Neural cell (in vitro differentiated cells): ENCODE data around the gene TOGARAM1.

Experiments
- EZH2 ChIP-seq: fragments of 200-600, 300-800 bp; shearing (Covaris generic), sonication (generic); IDR thresholded peaks from 2 replicates; pipeline ENCODE4 v1.6.1; 2014; ENCODE audit warnings: antibody characterized with exemption, low read length, borderline replicate concordance, mild to moderate bottlenecking; ENCODE audit not compliant: insufficient read depth, poor library complexity, severe bottlenecking
- TAF1 ChIP-seq: IDR thresholded peaks from 2 replicates; pipeline ENCODE4 v1.6.1; 2012; ENCODE audit warnings: low read depth
- TF ChIP-seq, protein P1 (sequence below): fragments of 450-650 bp; IDR thresholded peaks from 2 replicates; pipeline ENCODE4 v1.5.1; 2014; ENCODE audit warnings: antibody characterized with exemption, mild to moderate bottlenecking, moderate library complexity; ENCODE audit not compliant: poor library complexity, severe bottlenecking

GRCh38 chr14:45028107-45028626 lies 66.2 kb downstream of the TOGARAM1 start:
- TF ChIP-seq, protein P1, sequence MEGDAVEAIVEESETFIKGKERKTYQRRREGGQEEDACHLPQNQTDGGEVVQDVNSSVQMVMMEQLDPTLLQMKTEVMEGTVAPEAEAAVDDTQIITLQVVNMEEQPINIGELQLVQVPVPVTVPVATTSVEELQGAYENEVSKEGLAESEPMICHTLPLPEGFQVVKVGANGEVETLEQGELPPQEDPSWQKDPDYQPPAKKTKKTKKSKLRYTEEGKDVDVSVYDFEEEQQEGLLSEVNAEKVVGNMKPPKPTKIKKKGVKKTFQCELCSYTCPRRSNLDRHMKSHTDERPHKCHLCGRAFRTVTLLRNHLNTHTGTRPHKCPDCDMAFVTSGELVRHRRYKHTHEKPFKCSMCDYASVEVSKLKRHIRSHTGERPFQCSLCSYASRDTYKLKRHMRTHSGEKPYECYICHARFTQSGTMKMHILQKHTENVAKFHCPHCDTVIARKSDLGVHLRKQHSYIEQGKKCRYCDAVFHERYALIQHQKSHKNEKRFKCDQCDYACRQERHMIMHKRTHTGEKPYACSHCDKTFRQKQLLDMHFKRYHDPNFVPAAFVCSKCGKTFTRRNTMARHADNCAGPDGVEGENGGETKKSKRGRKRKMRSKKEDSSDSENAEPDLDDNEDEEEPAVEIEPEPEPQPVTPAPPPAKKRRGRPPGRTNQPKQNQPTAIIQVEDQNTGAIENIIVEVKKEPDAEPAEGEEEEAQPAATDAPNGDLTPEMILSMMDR = no peak
- TF ChIP-seq EZH2 (no peak), TAF1 (no peak)
